HG02610 (cell line): ENCODE measurements around the gene SOX12.
"Not testable (repeated sequence)": the region's sequence is repeated elsewhere in the genome, so short reads cannot be mapped to it uniquely, and the experiment has no call there.

Experiments
- ATAC-seq: cut with Tn5 transposase; IDR thresholded peaks from one replicate; pipeline ENCODE4 v1.9.1; 2021; ENCODE audit warnings: mild to moderate bottlenecking, moderate library complexity; ENCODE audit not compliant: unreplicated experiment

Gene SOX12

DNA sequence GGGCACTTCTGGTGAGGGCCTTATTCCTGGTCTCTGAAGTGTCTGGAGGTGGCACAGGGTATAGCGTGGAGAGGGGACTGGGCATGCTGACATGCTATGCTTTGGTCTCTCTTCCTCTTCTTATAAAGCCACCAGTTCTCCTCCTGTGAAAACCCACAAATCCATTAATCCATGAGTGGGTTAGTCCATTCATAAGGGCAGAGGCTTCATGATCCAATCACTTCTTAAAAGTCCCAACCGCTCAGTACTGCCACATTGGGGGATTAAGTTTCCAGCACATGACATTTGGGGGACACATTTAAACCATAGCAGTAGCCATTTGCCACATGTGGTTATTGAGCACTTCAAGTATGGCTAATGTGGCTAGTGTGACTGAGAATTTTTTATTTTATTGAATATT, 51.4 kb downstream of the SOX12 start:
- ATAC-seq: no peak

DNA sequence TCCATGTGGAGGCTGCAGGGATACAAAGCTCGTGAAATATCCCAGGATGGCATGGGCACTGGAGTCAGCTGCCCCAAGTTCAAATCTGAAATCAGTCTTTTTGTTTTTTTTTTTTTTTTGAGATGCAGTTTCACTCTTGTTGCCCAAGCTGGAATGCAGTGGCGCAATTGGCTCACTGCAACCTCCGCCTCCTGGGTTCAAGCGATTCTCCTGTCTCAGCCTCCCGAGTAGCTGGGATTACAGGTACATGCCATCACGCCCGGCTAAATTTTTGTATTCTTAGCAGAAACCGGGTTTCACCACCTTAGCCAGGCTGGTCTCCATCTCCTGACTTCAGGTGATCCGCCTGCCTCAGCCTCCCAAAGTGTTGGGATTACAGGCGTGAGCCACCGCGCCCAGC, 52.2 kb downstream of the SOX12 start:
- not testable (repeated sequence) for ATAC-seq

GRCh38 chr20:378961-379336, 53.6 kb downstream of the SOX12 start:
- ATAC-seq: no peak
